Measurements from ENCODE around the gene SLC2A11.

The SLC2A11 gene

GRCh38 chr22:23836692-23837495 is 20.8 kb upstream of the SLC2A11 start:
- no peak overlapping the region for H3K4me3 ChIP-seq (replicated peaks in 1 of 2; ENCODE audit: low read depth in 2 of 2, low read length in 2 of 2)
- no peak for DNase-seq (ENCODE audit: low read depth in 2 of 2)
- TF ChIP-seq CTCF (IDR thresholded peaks at IDR 0.05; ENCODE audit: low read depth, low read length) = no peak

GRCh38 chr22:23837496-23837859 is 20.2 kb upstream of the SLC2A11 start:
- H3K4me3 ChIP-seq (replicated peaks in 1 of 2; ENCODE audit: low read depth in 2 of 2, low read length in 2 of 2) = no peak overlapping the region
- no peak for TF ChIP-seq CTCF (IDR thresholded peaks at IDR 0.05; ENCODE audit: low read depth, low read length)
- no peak for DNase-seq (ENCODE audit: low read depth in 2 of 2)

GRCh38 chr22:23837911-23838680 is 19.6 kb upstream of the SLC2A11 start:
- DNase-seq (ENCODE audit: low read depth in 2 of 2) = no peak
- H3K4me3 ChIP-seq (replicated peaks in 1 of 2; ENCODE audit: low read depth in 2 of 2, low read length in 2 of 2) = peak overlapping the region in 1 of 2 donors; percentile 24

GRCh38 chr22:23838681-23839468 is 18.8 kb upstream of the SLC2A11 start, which contains the start of gene DERL3:
DERL3 (minus strand) TSS chr22:23839006; CDS start chr22:23838987, 19 bp downstream.
- H3K4me3 ChIP-seq (replicated peaks in 1 of 2; ENCODE audit: low read depth in 2 of 2, low read length in 2 of 2) = peak within 1 kb of the TSS; percentile 37 to 55
- TF ChIP-seq CTCF (IDR thresholded peaks at IDR 0.05; ENCODE audit: low read depth, low read length) = no peak
- peak; percentile 97 for DNase-seq (ENCODE audit: low read depth in 2 of 2)

More at GRCh38 chr22:23837911-23838680, 19.6 kb upstream of the SLC2A11 start:
- no peak for TF ChIP-seq CTCF (IDR thresholded peaks at IDR 0.05; ENCODE audit: low read depth, low read length)

GRCh38 chr22:23840026-23840425 is 17.6 kb upstream of the SLC2A11 start:
- DNase-seq (ENCODE audit: low read depth in 2 of 2) = no peak
- TF ChIP-seq CTCF (IDR thresholded peaks at IDR 0.05; ENCODE audit: low read depth, low read length) = no peak
- no peak overlapping the region for H3K4me3 ChIP-seq (replicated peaks in 1 of 2; ENCODE audit: low read depth in 2 of 2, low read length in 2 of 2)

- no peak for DNase-seq (ENCODE audit: low read depth in 2 of 2)
- no peak overlapping the region for H3K4me3 ChIP-seq (replicated peaks in 1 of 2; ENCODE audit: low read depth in 2 of 2, low read length in 2 of 2)
- TF ChIP-seq CTCF (IDR thresholded peaks at IDR 0.05; ENCODE audit: low read depth, low read length) = no peak
Observed at GRCh38 chr22:23841292-23841691, 16.4 kb upstream of the SLC2A11 start.
